Measurements from ENCODE around the gene GAS7. TPM values are rescaled to one million over a fixed set of nuclear protein-coding genes. Genes with fewer than 3 reads are reported as not detected.

The GAS7 gene
- total RNA-seq, 6 experiments from 2014 or later = 1.6 to 7.1 (median 2.7) TPM

- TF ChIP-seq POLR2A (IDR thresholded peaks at IDR 0.05) (no peak), CTCF (IDR thresholded peaks at IDR 0.05) (no peak)
- Histone ChIP-seq H3K36me3 (no peaks in the 10 kb centered on the region), H3K4me3 (no peak overlapping the region), H3K4me1 (no peaks in the 10 kb centered on the region), H3K27me3 (no peaks in the 10 kb centered on the region), H3K27ac (no peak overlapping the region), H3K9me3 (no peaks in the 10 kb centered on the region)
- WGBS (ENCODE audit: insufficient coverage, low coverage, low lambda C conversion rate, missing lambda C conversion rate) = 19% methylated on average over 3 of the region's 4 CpGs
- DNase-seq (no peak), ATAC-seq (no peak)
- intact Hi-C loops (cut with DNase I) = no loop called here
These were observed 335.5 kb downstream of the GAS7 start for GRCh38 chr17:9862949-9863348.

GRCh38 chr17:9862220-9862619, 336.2 kb downstream of the GAS7 start:
- no peak for DNase-seq
- no peaks in the 10 kb centered on the region for H3K9me3 ChIP-seq
- H3K27ac ChIP-seq = no peak overlapping the region
- intact Hi-C loops (cut with DNase I) = no loop called here
- ATAC-seq = no peak
- no peaks in the 10 kb centered on the region for H3K4me1 ChIP-seq
- 71% methylated on average over 1 of the region's 1 CpG for WGBS (ENCODE audit: insufficient coverage, low coverage, low lambda C conversion rate, missing lambda C conversion rate)
- TF ChIP-seq CTCF (IDR thresholded peaks at IDR 0.05) (no peak), POLR2A (IDR thresholded peaks at IDR 0.05) (no peak)
- no peaks in the 10 kb centered on the region for H3K36me3 ChIP-seq
- no peak overlapping the region for H3K4me3 ChIP-seq
- H3K27me3 ChIP-seq = no peaks in the 10 kb centered on the region

GRCh38 chr17:9860851-9861250, 337.6 kb downstream of the GAS7 start:
- TF ChIP-seq POLR2A (IDR thresholded peaks at IDR 0.05) (no peak), CTCF (IDR thresholded peaks at IDR 0.05) (no peak)
- H3K4me3 ChIP-seq = no peak overlapping the region
- no peaks in the 10 kb centered on the region for H3K9me3 ChIP-seq
- intact Hi-C loops (cut with DNase I) = no loop called here
- H3K4me1 ChIP-seq = no peaks in the 10 kb centered on the region
- WGBS (ENCODE audit: insufficient coverage, low coverage, low lambda C conversion rate, missing lambda C conversion rate) = 75% methylated on average over 7 of the region's 7 CpGs
- DNase-seq (no peak), ATAC-seq (no peak)
- no peaks in the 10 kb centered on the region for H3K27me3 ChIP-seq
- H3K27ac ChIP-seq = no peak overlapping the region
- H3K36me3 ChIP-seq = no peaks in the 10 kb centered on the region

Other genes with a start within 250 kb of the GAS7 start
- gene MYH13, start 174.4 kb upstream of the GAS7 start, total RNA-seq = not detected
- not detected for gene MYH8, start 223.3 kb upstream of the GAS7 start, total RNA-seq